COLO668 (cell line): ENCODE measurements around the gene SZT2.
"Not testable (repeated sequence)": the region's sequence is repeated elsewhere in the genome, so short reads cannot be mapped to it uniquely, and the experiment has no call there.

Source experiments
- DNase-seq: peaks from one replicate; lab custom pipeline; 2025; ENCODE audit not compliant: unreplicated experiment; lab: John Stamatoyannopoulos, UW

Gene SZT2

GRCh38 chr1:43386676-43387075 is 3.0 kb upstream of the SZT2 start:
- DNase-seq, result no peak

GRCh38 chr1:43387976-43388599 is 1.6 kb upstream of the SZT2 start:
- DNase-seq, result no peak

DNA sequence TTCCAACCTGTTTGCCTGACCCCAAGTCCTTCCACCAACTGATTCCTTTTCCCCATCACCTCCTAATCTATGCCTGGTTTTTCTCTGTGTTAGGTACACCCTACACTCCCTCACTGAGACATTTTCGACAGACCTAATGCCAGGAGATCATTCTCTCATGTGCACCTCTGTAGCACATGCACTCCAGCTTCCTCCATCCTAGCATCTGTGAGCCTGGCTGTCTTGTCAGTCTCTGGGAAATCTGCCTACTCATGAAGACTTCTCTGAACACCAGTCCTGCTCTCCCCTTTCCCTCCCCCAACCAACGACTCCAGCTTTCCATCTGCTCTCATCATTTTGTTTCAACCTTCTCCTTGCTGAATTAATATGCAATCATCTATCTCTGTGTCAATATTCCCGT is 1.1 kb upstream of the SZT2 start:
- no peak for DNase-seq

GRCh38 chr1:43392702-43393101 is 3.0 kb downstream of the SZT2 start:
- no peak for DNase-seq

GRCh38 chr1:43395523-43395922 is 5.8 kb downstream of the SZT2 start:
- no peak for DNase-seq

DNA sequence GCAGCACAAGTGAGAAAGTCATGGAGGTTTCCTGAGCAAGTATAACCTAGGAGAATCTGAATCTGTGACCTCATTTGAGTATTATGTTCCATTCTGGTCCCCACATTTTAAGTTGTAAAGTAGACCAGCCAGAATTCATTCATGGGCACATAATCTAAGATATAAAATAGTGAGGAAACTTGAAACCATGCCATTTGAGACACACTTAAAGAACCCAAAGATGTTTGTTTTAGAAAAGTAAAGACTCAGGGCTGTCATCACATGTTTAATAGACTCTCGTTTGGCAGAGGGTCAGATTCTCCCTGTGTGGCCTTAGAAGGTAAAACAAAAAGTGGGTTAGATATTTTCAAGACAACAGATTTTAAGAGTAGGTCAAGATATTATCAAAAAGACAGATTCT is 6.4 kb downstream of the SZT2 start:
- DNase-seq, result no peak

- no peak for DNase-seq
Observed at GRCh38 chr1:43398227-43398626, 8.5 kb downstream of the SZT2 start.

DNA sequence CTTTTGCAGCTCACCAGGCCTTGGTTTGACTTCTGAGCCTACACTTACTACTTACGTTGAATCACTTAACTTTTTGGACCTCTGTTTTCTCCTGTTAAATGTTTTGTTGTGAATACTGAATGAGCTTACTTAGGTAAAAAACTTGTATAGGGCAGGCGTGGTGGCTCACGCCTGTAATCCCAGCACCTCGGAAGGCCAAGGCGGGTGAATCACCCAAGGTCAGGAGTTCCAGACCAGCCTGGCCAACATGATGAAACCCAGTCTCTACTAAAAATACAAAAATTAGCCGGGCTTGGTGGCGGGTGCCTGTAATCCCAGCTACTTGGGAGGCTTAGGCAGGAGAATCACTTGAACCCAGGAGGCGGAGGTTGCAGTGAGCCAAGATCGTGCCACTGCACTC is 10.7 kb downstream of the SZT2 start:
- DNase-seq, result not testable (repeated sequence)

- DNase-seq, result no peak
Observed at GRCh38 chr1:43402089-43402865, 12.6 kb downstream of the SZT2 start.

DNA sequence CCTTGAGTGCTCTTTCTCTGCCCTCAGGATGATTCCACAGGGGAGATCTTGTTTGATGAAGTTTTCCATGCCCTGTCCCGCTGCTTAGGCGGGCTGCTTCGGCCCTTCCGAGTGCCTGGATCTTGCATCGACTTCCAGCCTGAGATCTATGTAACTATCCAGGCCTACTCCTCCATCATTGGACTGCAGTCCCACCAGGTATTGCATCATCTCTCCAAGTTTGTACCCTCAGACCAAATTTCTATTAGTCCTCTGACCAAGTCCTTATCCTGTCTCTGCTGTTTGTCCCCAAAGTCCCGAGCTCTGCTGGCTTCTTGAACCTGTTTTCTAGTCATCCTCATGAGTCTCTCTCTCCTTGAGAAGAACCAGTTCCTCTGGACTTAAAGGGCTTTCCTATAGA is 14.7 kb downstream of the SZT2 start:
- DNase-seq, result no peak

- no peak for DNase-seq
Observed at GRCh38 chr1:43405219-43405875, 15.6 kb downstream of the SZT2 start.

- DNase-seq, result no peak
Observed at GRCh38 chr1:43405876-43406234, 16.2 kb downstream of the SZT2 start.

- no peak for DNase-seq
Observed at GRCh38 chr1:43410571-43410970, 20.9 kb downstream of the SZT2 start.

GRCh38 chr1:43413426-43413825 is 23.7 kb downstream of the SZT2 start:
- not testable (repeated sequence) for DNase-seq

GRCh38 chr1:43414634-43415223 is 25.0 kb downstream of the SZT2 start:
- peak; percentile 73 for DNase-seq

DNA sequence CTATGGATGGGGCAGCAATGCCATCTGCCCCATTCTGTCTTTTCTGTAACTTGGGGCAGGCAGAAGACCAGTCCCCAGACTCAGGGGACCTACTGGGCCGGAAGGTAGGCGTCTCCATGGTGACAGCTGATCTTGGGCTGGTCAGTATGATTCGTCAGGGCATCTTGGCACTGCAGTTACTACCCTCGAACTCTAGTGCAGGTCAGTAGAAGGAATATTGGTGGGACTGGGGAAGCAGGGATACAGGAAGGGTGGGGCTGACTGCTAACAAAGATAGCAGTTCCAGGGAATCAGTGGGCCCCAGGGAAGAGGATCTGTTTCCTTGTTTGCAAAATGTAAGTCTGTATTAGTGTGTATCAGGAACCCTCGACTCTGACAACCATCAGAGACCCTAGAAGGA is 26.2 kb downstream of the SZT2 start:
- no peak for DNase-seq

DNA sequence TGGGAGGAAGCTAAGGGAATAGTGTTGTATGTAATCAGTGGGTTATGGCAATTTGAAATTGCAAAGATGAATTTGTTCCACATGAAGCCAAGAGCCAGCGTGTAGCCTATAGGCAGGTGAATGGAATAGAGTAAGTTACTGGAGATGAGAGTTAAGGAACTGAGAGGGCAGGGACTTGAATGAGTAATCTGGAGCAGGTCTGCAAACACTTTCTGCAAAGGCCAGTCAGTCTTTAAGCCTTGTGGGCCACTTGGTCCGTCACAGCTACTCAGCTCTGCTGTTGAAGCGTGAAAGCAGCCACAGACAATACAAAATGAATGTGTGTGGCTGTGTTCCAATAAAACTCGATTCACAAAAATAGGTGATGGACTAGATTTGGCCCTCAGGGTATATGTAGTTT is 29.2 kb downstream of the SZT2 start:
- DNase-seq, result no peak

GRCh38 chr1:43419627-43420425 is 30.1 kb downstream of the SZT2 start:
- DNase-seq, result no peak

DNA sequence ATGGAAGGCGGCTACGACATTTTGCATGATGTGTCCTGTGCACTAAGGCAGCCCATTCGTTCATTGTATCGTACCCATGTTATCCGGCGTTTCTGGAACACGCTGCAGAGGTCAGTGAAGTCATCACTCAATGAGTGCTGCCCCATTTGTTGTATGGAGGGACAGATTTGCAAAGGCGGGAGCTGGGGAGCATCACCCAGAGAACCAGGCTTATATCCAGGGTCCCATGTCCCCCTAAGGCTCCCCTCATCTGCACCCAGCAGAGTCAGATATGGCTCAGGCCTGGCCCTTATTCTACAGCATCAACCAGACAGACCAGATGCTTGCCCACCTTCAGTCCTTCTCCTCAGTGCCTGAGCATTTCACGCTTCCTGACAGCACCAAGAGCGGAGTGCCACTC is 31.2 kb downstream of the SZT2 start:
- DNase-seq, result no peak

GRCh38 chr1:43421396-43421795 is 31.7 kb downstream of the SZT2 start:
- DNase-seq, result no peak
